HG03571 (cell line): ENCODE data around the gene HIVEP3.

ENCODE experiments used
- ATAC-seq: cut with Tn5 transposase; IDR thresholded peaks from one replicate; pipeline ENCODE4 v1.9.1; 2021; ENCODE audit not compliant: unreplicated experiment

The HIVEP3 gene

DNA sequence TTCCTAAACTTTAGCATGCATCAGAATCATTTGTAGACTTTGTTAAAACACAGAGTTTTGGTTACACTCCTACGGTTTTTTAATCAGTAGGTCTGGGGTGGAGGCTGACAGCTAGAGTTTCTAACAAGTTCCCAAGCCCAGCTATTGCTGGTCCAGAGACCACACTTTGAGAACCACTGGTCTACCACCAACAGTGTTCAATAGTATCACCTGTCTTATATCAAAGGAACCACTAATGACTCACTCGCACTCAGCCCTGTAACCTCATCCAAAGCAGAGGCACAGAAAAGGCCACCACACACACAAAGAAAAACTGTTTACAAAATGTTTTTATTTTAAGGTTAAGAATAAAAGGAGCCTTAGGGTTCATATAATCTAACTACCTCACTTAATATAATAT, 68.7 kb downstream of the HIVEP3 start:
- ATAC-seq, result no peak

DNA sequence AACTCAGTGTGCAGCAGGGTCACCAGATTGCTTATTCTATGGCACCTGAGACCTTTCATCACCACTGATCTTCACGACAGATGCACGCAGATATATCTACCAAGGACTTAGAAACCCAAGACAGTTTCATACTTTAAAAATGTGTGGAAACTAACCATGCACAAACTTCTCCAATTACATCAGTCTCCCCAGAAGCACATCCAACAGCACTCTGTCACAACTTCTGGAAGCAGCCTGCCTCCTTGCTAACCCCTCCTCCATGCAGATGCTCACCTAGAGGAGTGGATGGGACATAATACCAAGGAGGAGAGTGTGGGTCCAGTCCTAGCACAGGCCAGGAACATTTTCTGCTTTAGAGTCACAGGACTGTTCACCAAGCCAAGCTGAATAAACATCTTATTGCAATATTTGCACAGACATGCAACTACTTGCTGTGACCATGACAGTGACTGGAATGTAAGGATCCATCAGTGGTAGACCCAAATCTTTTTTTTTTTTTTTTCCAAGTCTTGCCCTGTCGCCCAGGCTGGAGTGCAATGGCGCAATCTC, 69.4 kb downstream of the HIVEP3 start:
- ATAC-seq, result no peak

DNA sequence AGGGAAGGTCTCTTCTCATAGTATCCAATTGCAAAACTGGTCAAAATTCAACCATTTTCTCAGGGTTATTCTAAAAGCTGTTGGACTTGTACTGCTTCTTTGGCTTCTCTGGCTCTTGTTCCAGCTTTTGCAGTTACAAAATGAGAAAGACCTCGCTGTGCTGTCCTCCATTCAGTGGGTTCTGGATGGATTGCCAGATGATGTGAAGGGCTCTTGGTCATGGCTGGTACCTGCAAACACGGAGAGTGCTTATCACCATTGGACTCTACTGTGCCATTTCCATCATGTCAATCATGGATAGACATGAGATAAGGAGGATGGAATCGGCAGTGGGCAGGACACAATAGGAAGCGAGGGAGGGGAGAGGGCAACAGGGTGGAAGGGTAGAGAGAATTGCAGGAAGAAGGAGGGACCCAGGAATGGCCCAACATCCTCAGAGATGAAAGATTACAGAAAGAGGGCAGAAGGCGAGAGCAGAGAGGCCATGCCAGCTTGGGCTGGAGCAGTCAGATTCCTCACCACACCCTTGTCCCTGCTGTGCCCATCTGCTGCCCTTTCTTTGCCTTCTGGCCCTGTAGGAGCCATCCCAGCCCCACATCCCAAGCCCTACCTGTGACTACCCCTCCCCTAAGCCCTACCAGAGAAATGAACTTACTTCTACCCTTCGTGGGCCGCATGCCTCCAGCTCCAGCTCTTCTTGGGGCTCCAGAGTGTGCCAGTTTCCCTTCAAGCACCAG, 70.3 kb downstream of the HIVEP3 start:
- no peak for ATAC-seq

DNA sequence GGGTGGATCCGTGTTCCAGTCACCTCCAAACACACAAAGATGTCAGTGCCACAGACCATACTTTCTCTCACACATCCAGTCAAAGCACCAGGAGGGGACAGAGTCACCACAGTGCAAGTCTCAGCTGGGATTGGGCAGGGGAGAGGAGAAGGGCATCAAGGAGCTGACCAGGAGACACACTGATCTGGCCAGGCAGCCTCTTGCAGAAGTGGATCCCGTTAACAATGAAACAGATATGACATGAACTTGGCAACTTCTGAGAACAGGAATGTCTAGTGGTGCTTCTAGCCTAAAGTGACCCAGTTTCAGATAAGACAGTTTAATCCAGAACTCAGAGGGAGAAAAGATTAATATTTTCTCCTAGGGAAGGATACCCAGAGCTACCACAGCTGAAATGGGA, 71.0 kb downstream of the HIVEP3 start:
- ATAC-seq, result no peak

DNA sequence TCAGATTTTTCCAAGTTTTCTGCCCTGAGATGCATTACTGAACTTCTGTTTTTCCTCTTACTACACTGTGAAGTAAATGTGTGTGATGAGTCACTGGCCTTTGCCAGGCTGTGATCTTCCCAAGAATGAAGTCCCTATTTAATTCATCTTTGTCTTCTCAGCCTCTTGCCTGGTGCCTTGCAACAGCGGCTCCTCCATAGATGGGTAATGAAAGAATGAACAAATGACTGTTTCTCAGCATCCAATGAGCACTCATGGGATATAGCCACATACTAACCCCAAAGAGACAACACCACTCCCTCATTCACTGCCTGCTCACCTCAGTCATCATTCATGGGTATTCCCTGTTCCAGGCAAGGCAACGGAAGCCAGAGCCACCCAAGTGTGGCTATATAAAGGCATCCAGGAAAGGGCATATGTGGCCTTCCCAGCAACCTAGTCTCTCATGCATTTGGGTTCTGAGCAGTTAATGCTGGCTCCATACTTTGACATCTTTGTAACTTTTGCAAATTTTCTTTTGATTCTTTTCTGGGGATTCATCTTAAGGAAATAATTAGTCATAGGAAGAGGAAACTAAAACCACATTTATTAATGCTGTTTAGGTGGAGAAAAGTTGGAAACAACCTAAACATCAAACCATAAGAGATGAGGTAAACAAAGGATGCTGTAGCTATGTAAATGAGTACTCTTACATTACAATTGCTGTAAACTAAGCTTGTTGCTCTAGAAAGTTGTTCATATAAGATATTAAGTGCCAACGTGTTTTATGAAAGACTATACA, 71.9 kb downstream of the HIVEP3 start:
- no peak for ATAC-seq

DNA sequence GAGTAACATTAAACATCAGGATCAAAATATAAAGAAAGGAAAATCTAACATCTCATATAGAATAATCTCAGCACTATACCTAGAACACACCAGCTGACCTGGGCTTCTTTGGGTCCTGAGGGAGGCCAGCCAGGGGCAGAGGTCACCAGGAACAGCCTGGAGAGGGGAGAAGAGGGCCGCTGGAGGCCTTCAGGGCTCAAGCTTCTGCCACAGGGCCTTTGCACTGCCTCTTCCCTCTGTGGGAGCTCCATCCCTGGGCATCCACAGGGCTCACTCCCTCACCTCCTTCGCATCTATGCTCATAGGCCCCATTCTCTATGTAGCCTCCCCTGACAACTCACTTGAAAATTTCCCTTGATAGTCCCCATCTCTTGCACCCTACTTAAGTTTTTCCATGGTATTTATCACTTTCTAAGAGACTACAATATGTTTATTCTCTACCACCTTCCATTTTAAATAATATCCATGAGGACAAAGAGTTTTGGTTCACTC, 73.9 kb downstream of the HIVEP3 start:
- ATAC-seq, result no peak

DNA sequence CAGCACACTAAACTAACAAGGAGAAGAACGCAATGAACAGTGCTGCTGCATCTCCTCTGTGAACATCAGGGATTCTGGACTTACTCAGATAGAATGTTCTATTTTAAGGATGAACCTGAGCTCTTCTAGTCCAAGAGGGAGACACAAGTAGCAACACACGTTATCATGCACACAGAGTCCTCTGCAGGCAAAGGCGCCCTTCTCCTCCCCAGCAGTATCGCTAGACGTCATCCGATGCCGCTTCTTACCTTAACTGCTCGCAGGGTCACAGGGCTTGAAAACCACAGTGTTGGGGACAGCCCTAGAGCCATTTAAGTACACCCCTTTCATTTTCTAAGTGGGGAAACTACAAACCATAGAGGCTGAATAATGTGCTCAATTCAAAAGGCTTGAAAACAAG, 74.5 kb downstream of the HIVEP3 start:
- no peak for ATAC-seq

DNA sequence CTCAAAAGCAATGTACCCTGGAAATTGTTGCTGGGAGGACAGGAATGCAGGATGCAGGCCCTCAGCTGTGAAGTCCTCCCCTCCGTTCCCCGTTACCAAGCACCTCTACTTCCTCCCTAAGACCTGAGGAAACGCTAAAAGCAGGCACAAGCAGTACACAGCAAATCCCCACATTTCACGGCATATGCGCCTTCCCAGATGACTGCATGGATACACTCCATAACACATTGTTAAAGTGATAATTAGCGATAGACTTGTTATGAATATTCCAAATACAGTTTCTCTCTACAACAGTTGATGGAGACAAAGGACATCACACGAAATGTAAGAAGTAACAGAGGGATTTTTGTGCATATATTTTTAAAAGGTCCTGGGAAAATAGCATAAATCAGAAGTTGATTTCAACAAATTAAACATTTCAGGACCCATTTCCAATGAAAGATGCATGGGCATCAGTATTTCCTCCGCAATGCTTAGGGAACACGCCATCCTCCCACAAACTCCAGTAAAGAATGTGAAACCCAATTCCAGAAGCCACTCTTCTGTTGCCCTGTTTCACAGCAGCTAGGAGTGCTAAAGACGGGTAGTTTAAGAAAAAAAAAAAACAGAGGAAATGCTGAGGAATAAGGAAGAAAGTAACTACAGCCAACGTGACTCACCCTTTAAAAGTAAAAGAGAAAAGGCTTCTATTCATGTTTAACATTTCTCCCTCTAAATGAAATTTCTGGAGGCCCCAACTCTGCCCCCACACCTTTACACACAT, 75.5 kb downstream of the HIVEP3 start:
- no peak for ATAC-seq

DNA sequence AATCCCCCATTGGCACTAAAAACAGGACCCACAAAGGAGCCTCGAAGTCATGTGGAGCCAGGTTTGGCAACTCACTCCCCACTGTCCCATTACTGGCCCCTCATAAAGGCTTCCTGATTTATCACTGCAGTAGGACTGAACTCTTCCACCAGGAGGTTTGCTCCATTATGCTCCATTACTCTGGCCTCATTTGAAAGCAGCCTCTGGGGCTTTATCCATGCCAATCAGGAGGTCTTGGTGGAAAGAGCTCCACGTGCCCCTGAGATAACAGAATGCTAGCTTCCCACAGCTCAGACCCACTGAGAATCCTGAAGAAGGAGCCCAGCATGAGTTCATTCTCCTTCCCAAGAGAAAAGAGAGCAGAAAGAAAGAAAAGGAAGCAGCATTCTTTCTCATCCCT, 76.4 kb downstream of the HIVEP3 start:
- ATAC-seq, result no peak

DNA sequence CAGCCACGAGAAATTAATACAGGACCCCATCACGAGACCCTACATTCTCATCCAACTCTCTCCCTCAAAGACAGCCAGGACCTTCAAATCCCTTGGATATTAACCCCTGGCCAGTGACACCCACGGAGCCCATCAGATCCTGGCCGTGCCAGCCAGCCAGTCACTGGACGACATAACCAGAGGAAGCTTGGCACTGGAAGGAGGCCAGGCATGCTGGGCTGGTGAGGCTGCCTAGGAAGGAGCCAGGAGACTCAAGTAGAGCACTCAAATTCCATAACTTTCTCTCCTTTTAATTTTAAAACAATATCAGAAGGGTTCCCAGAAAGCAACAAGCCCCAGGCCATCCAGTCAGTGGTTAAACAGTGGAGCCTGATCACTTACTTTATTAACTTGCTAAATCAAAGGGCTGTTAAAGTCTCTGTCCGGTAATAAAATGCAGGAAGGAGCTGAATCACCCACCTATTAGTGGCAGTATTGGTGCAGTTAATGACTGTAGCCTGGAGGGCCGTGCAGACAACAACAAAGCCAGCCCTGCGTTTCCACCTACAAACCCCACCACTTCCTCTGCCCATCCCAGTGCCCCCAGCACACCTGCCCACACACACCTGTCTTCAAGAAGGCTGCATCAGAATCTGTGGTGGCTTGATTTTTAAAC, 78.0 kb downstream of the HIVEP3 start:
- ATAC-seq, result no peak

DNA sequence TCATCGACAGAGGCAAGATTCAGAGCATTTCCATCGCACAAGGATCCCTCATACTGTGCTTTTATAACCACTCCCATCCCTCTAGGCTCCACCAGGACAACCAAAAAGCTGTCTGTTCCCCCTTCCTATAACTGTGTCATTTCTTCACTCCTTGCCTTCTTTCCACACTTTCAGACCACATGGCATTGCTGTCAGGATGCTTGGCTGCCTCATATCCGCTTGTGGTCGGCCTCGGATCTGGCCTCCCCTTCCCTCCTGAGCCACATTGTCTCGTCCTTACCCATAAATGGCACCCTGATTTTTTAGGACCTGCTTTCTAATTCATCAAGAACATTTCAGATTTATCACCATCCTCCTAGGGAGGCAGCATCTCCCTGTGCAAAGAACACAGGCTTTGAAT, 80.5 kb downstream of the HIVEP3 start:
- no peak for ATAC-seq

DNA sequence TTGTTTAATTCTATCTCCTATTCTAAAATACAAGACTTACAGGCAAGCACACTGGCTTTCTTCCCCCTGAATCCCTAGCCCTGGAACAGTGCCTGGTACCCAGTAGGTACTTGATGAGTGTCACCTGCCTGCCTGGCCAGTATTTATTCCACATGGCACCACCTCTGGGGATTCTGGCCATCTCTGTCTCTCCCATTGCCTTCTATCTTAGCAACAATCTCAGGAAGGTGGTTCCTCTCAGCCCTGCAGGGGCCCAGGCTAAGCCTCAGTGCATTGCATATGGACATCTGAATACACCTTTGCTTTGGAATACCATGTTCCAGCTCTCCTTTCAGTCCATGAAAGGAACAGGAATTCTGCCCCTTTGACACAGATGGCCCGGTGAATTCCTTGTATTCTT, 81.0 kb downstream of the HIVEP3 start:
- no peak for ATAC-seq

DNA sequence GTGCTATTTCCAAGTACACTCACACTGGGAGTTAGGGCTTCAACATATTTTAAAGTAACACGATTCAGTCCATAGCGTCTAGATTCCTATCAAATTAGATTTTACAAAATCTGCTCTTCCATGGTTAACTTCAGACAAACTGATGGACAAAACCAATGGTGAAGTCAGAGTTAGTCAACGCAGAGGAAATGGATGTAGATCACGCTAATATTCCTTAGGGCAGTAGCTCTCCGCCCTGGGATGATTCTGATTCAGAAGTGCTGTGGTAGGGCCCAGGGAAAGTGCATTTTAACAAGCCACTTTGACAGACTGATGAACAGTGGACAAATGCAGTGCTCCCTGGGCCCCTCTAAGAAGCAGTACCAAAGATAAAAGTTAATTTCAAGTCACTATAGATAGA, 83.2 kb downstream of the HIVEP3 start:
- no peak for ATAC-seq

DNA sequence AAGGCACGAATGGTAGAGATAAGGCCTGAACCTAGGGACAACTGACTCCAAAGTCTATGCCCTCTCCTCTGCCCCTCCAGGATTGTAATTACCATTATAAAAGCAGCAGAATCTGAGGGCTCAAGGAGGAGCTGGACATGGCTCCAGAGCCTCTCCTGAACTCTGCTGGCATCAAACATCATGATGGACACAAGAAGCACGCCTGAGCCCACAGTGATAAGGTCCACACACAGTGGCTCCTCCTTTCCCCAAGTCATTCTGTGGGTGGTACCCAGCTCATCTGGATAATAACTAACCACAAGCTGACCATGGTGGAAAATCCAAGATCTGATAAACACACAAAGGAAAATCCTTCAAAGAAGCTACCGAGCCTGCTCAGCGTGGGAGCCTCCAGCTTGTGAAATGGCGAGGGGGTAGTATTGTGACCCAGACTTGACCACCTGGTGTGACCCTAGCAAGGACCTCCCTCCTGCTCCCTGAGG, 85.2 kb downstream of the HIVEP3 start:
- no peak for ATAC-seq

DNA sequence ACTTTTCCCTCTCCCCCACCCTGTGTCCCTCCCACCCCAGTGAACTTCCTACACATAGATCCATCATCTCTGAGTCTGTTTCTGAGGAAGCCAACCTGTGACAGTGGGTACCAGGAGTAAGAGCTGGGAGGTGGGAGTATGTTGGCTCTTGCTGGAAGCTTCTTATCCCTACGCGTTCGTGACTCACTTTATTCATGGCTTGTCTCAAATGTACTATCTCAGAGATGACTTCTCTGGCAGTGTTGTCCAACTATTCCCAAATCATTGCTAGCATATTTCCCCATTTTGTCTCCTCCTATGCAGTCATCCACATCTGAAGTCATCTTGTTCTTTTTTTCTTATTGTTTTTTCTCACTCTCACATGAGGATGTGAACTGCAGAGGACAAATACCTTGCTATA, 88.0 kb downstream of the HIVEP3 start:
- ATAC-seq, result no peak

DNA sequence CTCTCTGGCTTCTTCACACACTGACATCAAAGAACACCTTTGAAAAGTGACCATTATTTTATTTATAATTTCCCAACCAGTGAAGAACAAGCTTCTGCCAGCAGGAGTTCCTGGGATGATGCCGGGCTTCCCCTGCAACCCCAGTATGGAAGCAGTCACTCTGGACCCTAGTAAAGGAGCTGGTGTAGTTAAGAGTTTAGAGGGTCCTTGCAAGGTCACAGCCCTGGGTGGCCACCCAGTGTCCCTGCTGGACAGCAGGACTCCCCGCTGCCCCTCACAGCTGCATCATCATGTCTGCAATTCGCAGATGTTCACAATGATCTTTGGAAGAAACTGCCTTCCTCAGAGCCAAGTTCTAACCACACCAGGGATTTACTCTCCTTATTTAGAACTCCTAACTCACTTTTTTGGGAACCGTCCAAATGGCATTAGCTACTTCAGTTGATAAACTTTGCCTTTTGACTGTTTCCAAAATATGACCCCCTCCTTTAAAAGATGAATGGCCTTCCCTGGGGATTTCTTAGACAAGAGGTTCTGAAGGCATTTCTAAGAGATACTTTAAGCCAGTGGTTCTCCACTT, 90.6 kb downstream of the HIVEP3 start:
- ATAC-seq, result no peak

DNA sequence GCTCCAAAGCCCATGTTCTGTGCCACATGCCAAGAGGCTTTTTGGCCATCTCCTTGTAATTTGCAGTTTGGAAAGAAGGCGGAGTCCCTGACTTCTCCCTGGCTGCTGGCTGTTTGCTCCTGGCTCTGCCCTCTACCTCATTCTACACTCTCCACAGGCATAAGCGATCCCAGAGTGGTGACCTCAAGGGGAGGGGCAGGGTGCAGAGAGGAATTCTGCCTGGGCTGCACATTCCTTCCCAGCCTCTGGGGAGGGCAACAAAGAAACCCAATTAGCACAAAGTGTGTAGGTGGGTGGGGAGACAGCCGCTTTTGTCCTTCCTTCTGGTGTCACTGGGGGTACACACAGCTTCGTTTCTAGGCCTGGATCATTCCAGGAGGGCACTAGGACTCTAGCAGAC, 95.3 kb downstream of the HIVEP3 start:
- ATAC-seq, result no peak

DNA sequence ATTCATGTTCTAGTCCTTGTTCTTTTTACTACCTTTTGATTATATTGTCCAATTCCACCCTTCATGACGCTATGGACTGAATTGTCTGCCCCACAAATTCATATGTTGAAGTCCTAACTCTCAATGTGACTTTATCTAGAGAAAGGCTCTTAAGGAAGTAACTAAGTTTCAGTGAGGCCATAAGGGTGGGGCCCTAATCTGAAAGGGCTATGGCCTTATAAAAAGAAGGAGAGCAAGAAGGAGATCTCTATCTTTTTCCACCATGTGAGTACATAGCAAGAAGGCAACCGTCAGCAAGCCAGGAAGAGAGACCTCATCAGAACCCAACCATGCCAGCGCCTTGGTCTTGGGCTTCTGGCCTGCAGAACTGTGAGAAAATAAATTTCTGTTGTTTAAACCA, 95.9 kb downstream of the HIVEP3 start:
- ATAC-seq, result no peak

DNA sequence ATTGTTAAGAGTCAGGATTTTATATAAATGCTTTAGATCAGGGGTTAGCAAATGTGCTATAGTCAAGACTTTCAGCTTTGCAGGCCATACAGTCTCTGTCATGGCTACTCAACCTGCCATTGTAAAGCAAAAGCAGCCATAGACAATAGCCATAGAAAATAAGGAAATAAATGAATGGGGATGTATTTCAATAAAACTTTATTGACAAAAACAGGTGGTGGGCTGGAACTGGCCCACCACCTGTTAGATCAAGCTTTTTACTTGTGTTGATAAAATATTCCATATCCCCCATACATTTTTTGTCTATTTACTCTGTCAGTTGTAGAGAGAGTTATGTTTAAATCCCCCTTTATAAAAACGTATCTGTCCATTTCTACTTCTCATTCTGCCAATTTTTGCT, 98.9 kb downstream of the HIVEP3 start:
- no peak for ATAC-seq

DNA sequence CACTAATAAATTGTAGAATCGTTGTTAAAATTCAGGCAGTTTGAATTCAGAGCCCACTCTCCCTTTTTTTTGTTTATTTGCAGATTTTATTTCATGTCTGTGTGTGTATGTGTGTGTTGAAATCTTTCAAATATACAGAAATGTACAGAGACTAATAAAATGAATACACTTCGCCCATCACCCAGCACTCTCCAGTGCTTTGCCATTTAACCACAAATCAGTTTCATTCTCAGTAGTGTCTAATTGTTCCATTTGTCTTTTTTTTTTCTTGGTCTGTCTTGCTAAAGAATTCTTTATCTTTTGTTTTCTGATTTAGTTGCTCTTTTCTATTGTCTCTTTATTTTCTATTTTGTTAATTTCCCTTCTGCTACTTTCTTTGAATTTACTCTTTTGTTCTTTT, 99.7 kb downstream of the HIVEP3 start:
- no peak for ATAC-seq
